HepG2 (cell line): ENCODE results near the gene MYL6B. TPM values are rescaled to one million over a fixed set of nuclear protein-coding genes. Genes with fewer than 3 reads are reported as not detected.

Source experiments
- ATF1 ChIP-seq: IDR thresholded peaks from 2 replicates; pipeline ENCODE4 v1.6.1; 2016; ENCODE audit warnings: mild to moderate bottlenecking, control low read depth
- CTCF ChIP-seq: sonication (generic); formaldehyde crosslinking; IDR thresholded peaks from 2 replicates; pipeline ENCODE4 v1.5.0; 2020; ENCODE audit warnings: mild to moderate bottlenecking, missing genetic modification reagents, moderate library complexity
- DNMT3B ChIP-seq: conservative IDR thresholded peaks from 2 replicates; pipeline ENCODE4 v1.6.1; 2016; ENCODE audit warnings: missing biosample characterization, control low read depth
- E2F1 ChIP-seq: sonication (generic); formaldehyde crosslinking; IDR thresholded peaks from 2 replicates; pipeline ENCODE4 v1.5.0; 2020; ENCODE audit warnings: missing genetic modification reagents
- IRF1 ChIP-seq: sonication (generic); formaldehyde crosslinking; IDR thresholded peaks from 2 replicates; pipeline ENCODE4 v1.4.0; 2020; ENCODE audit warnings: low read depth, mild to moderate bottlenecking, missing genetic modification reagents
- ISL2 ChIP-seq: sonication (generic); formaldehyde crosslinking; IDR thresholded peaks from 2 replicates; pipeline ENCODE4 v1.5.0; 2020; ENCODE audit warnings: missing genetic modification reagents
- KLF9 ChIP-seq: IDR thresholded peaks from 2 replicates; pipeline ENCODE4 v1.6.1; 2016; ENCODE audit warnings: low read depth
- MAX ChIP-seq: IDR thresholded peaks from 2 replicates; pipeline ENCODE4 v1.6.1; 2012; ENCODE audit warnings: inconsistent platforms
- NAIF1 ChIP-seq: sonication (generic); formaldehyde crosslinking; IDR thresholded peaks from 2 replicates; pipeline ENCODE4 v1.5.0; 2020; ENCODE audit warnings: mild to moderate bottlenecking, missing genetic modification reagents, borderline replicate concordance
- ONECUT2 ChIP-seq: sonication (generic); formaldehyde crosslinking; IDR thresholded peaks from 2 replicates; pipeline ENCODE4 v1.4.0; 2020; ENCODE audit warnings: missing genetic modification reagents
- PHF8 ChIP-seq: sonication (generic); formaldehyde crosslinking; IDR thresholded peaks from 2 replicates; pipeline ENCODE4 v1.5.0; 2020; ENCODE audit warnings: missing genetic modification reagents
- POLR2A ChIP-seq, 2 experiments: IDR thresholded peaks; 2 replicates each; pipeline ENCODE4 v1.6.1; 2011; ENCODE audit warnings: low read depth in 2 of 2, low read length in 2 of 2, mild to moderate bottlenecking in 1 of 2, moderate library complexity in 1 of 2; ENCODE audit not compliant: insufficient read depth in 1 of 2
- SP1 ChIP-seq, 2 experiments: fragments of 450-650 bp in 1 of 2; sonication (generic) in 1 of 2; formaldehyde crosslinking in 1 of 2; IDR thresholded peaks; 2 replicates each; pipeline versions ENCODE4 v1.4.0 to v1.6.1; 2016 to 2020; ENCODE audit warnings: missing genetic modification reagents in 1 of 2
- ZFP37 ChIP-seq: sonication (generic); formaldehyde crosslinking; IDR thresholded peaks from 2 replicates; pipeline ENCODE4 v1.4.0; 2020; ENCODE audit warnings: missing genetic modification reagents, borderline replicate concordance
- ZNF33A ChIP-seq: sonication (generic); formaldehyde crosslinking; IDR thresholded peaks from 2 replicates; pipeline ENCODE4 v1.5.1; 2020; ENCODE audit warnings: missing genetic modification reagents, mild to moderate bottlenecking, moderate library complexity, borderline replicate concordance
- ZNF367 ChIP-seq: sonication (generic); formaldehyde crosslinking; IDR thresholded peaks from 2 replicates; pipeline ENCODE4 v1.4.0; 2020; ENCODE audit warnings: missing genetic modification reagents, borderline replicate concordance
- ZNF503 ChIP-seq: sonication (generic); formaldehyde crosslinking; IDR thresholded peaks from 2 replicates; pipeline ENCODE4 v1.4.0; 2020; ENCODE audit warnings: missing genetic modification reagents
- ZNF547 ChIP-seq: sonication (generic); formaldehyde crosslinking; IDR thresholded peaks from 2 replicates; pipeline ENCODE4 v1.5.1; 2020; ENCODE audit warnings: mild to moderate bottlenecking, missing genetic modification reagents
- ZNF672 ChIP-seq: sonication (generic); formaldehyde crosslinking; IDR thresholded peaks from 2 replicates; pipeline ENCODE4 v1.8.1; 2022; ENCODE audit warnings: missing genetic modification reagents
- ZNF75D ChIP-seq: sonication (generic); formaldehyde crosslinking; IDR thresholded peaks from 2 replicates; pipeline ENCODE4 v1.8.1; 2023; ENCODE audit warnings: missing genetic modification reagents, mild to moderate bottlenecking, borderline replicate concordance
- ZNF761 ChIP-seq: sonication (generic); formaldehyde crosslinking; conservative IDR thresholded peaks from 2 replicates; pipeline ENCODE4 v1.4.0; 2020; ENCODE audit warnings: mild to moderate bottlenecking, missing genetic modification reagents
- ZNF777 ChIP-seq: sonication (generic); formaldehyde crosslinking; IDR thresholded peaks from 2 replicates; pipeline ENCODE4 v1.4.0; 2020; ENCODE audit warnings: missing genetic modification reagents
- polyA plus RNA-seq, 8 experiments: library from polyadenylated mRNA; depleted of rRNA in 3 of 8; stranded (reverse) in 7 of 8; unstranded in 1 of 8; fragments of >200 nt; fragmentation: Illumina TruSeq in 4 of 8; extraction: Trizol in 4 of 8; gene quantifications; 2 replicates each; pipeline versions ENCODE4 v1.2.1 to v1.2.3, GENCODE V29; 2011 to 2016; ENCODE audit warnings: low read depth in 4 of 8, missing spikeins in 1 of 8, mixed read lengths in 1 of 8; ENCODE audit not compliant: insufficient read depth in 1 of 8
- total RNA-seq, 5 experiments: library from RNA; depleted of rRNA; stranded (reverse); fragments of >200 nt; fragmentation: Illumina TruSeq; extraction: Trizol; gene quantifications; 2 replicates each; pipeline ENCODE4 v1.2.3, GENCODE V29; 2016; ENCODE audit warnings: low read depth in 1 of 5

Gene MYL6B
- total and polyA plus RNA-seq, 2 of the 13 experiments (the other 11 are each of a cell fraction or from before 2014, with no cell fraction given), result 75.7 to 88.7 TPM

- TF ChIP-seq MAX, result peak; percentile 92
- TF ChIP-seq DNMT3B (CRISPR knock-in tag), result peak; percentile 73; the same call in 1 of the 2 replicates
- TF ChIP-seq NAIF1 (CRISPR knock-in tag), result peak; percentile 84
- TF ChIP-seq IRF1 (CRISPR knock-in tag), result no peak
- no peak for TF ChIP-seq ZNF75D (CRISPR knock-in tag)
- peak; percentile 89 for TF ChIP-seq KLF9 (CRISPR knock-in tag)
- peak; percentile 42; the same call in 1 of the 2 replicates for TF ChIP-seq ONECUT2 (CRISPR knock-in tag)
- TF ChIP-seq ZNF503 (CRISPR knock-in tag), result peak; percentile 77
- no peak for TF ChIP-seq ZNF672
- no peak for TF ChIP-seq ZNF777 (CRISPR knock-in tag)
- TF ChIP-seq ZNF33A (CRISPR knock-in tag), result no peak
- TF ChIP-seq SP1 (IDR thresholded peaks at IDR 0.05), result no peak
- peak; percentile 82 for TF ChIP-seq SP1 (CRISPR knock-in tag; IDR thresholded peaks at IDR 0.05)
- no peak for TF ChIP-seq ZFP37 (CRISPR knock-in tag)
- peak; percentile 91 for TF ChIP-seq CTCF (CRISPR knock-in tag)
- peak; percentile 66; the same call in 1 of the 2 replicates for TF ChIP-seq ISL2 (CRISPR knock-in tag)
- TF ChIP-seq ZNF761 (CRISPR knock-in tag), result 0 out of 2 replicates have a peak, but pooled peaks have one; percentile 38
- peak; percentile 68 for TF ChIP-seq PHF8
- peak; percentile 99 for TF ChIP-seq POLR2A (IDR thresholded peaks at IDR 0.05; ENCODE audit: insufficient read depth in 1 of 2, low read depth in 2 of 2, low read length in 2 of 2)
- TF ChIP-seq E2F1 (CRISPR knock-in tag), result peak; percentile 57
- TF ChIP-seq ZNF367 (CRISPR knock-in tag), result no peak
- TF ChIP-seq ZNF547 (CRISPR knock-in tag), result peak; percentile 32; the same call in 1 of the 2 replicates
- peak; percentile 83 for TF ChIP-seq ATF1
Measured at GRCh38 chr12:56117778-56118687, 34.4 kb upstream of the MYL6B start, which contains the start of gene ZC3H10 (continued).
